Osteocyte (in vitro differentiated cells): Measurements from ENCODE around the gene FYB1. TPM values are rescaled to one million over a fixed set of nuclear protein-coding genes. Genes with fewer than 3 reads are reported as not detected.

ENCODE experiments used
- DNase-seq: peaks from one replicate; pipeline ENCODE4 v3.0.0; 2021; ENCODE audit warnings: mixed read lengths; ENCODE audit not compliant: unreplicated experiment; ENCODE audit errors: extremely low spot score
- H3K27ac Mint-ChIP-seq: one replicate; pipeline ENCODE4 v1.8.0; 2021; ENCODE audit warnings: mild to moderate bottlenecking, mixed read lengths; ENCODE audit not compliant: unreplicated experiment
- H3K27me3 Mint-ChIP-seq: one replicate; pipeline ENCODE4 v1.8.0; 2021; ENCODE audit warnings: mixed read lengths; ENCODE audit not compliant: unreplicated experiment
- H3K36me3 Mint-ChIP-seq: one replicate; pipeline ENCODE4 v1.8.0; 2021; ENCODE audit warnings: mixed read lengths; ENCODE audit not compliant: unreplicated experiment
- H3K4me1 Mint-ChIP-seq: one replicate; pipeline ENCODE4 v1.8.0; 2021; ENCODE audit warnings: mixed read lengths; ENCODE audit not compliant: unreplicated experiment
- H3K4me3 Mint-ChIP-seq: one replicate; pipeline ENCODE4 v1.8.0; 2021; ENCODE audit warnings: mild to moderate bottlenecking, moderate library complexity, mixed read lengths; ENCODE audit not compliant: unreplicated experiment
- H3K9me3 Mint-ChIP-seq: one replicate; pipeline ENCODE4 v1.8.0; 2021; ENCODE audit warnings: mixed read lengths; ENCODE audit not compliant: unreplicated experiment
- total RNA-seq: library from RNA; stranded (reverse); gene quantifications from 2 replicates; pipeline ENCODE4 v1.2.1, GENCODE V29; 2021
- TF ChIP-seq, protein P1 (sequence below): fragments of 200-600 bp; sonication (generic); IDR thresholded peaks from 2 replicates; pipeline ENCODE4 v1.5.0; 2021; ENCODE audit warnings: antibody characterized with exemption, mild to moderate bottlenecking, moderate library complexity

FYB1 gene
- total RNA-seq, 1 donor from 2014 or later = not detected

DNA sequence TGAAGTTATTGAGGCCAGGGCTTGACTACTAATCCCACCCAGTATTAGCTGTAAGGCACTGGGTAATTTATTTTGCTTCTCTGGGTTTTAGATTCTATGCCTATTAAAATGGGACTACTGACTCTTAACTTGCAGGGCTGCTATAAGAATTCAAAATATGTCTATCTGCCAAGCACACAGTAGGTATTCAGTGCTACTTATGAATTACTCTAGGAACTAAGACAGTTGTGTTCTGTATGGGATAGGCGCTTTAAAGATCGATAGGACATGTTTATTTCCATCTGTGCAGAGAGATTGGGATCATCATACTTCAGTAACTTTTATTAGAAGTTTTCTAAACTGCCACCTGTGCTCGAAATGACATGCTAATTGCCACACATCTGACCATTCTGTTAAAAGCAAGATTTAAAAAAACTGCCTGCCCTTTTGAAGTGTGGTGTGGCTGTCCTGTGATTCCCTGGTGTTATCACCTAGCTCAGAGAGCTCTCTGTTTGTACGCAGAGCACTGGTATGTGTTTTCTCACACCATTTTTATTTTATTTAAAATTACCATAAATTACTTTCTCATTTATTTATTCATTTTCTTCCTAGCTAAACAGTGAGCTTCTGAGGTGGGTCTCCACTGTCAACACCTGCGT lies 58.7 kb downstream of the FYB1 start:
- TF ChIP-seq, protein P1, sequence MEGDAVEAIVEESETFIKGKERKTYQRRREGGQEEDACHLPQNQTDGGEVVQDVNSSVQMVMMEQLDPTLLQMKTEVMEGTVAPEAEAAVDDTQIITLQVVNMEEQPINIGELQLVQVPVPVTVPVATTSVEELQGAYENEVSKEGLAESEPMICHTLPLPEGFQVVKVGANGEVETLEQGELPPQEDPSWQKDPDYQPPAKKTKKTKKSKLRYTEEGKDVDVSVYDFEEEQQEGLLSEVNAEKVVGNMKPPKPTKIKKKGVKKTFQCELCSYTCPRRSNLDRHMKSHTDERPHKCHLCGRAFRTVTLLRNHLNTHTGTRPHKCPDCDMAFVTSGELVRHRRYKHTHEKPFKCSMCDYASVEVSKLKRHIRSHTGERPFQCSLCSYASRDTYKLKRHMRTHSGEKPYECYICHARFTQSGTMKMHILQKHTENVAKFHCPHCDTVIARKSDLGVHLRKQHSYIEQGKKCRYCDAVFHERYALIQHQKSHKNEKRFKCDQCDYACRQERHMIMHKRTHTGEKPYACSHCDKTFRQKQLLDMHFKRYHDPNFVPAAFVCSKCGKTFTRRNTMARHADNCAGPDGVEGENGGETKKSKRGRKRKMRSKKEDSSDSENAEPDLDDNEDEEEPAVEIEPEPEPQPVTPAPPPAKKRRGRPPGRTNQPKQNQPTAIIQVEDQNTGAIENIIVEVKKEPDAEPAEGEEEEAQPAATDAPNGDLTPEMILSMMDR = no peak
- H3K27me3 Mint-ChIP-seq = peaks cover 7% of the 10 kb centered on the region
- H3K4me1 Mint-ChIP-seq = peaks cover 6% of the 10 kb centered on the region
- no peak overlapping the region for H3K4me3 Mint-ChIP-seq
- no peak for DNase-seq
- no peaks in the 10 kb centered on the region for H3K9me3 Mint-ChIP-seq
- H3K36me3 Mint-ChIP-seq = no peaks in the 10 kb centered on the region
- no peak overlapping the region for H3K27ac Mint-ChIP-seq

DNA sequence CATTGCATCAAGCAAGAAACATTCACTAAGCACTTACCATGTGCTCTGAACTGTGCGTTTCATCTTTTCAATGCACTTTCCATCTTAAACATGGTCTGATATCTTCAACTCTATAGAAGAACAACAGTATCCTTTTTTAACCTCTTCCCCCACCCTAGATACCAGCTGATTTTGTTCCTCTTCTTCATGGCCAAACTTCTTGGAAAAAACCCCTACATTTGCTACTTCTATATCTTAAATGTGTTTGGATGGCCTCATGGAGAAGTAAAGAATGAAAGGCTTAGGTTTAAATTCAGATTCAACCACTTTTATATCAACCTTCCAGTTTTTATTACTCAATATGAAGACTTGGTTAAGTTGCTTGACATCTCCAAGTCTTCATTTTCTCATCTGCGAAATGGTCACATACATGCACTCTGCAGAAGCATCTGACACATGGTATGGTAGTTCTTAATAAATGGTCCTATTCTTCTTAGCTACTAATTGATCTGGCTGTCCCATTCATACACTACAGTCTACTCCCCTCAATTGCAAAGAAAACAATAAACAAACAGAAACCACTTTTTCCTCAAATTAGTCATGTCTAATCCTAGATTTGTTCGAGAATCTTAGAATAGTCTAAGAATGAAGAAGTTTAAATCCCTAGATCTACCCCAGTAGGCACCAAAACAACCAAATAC lies 59.4 kb downstream of the FYB1 start:
- Mint-ChIP-seq H3K27me3 (peaks cover 7% of the 10 kb centered on the region), H3K4me1 (peaks cover 6% of the 10 kb centered on the region), H3K27ac (no peak overlapping the region), H3K9me3 (no peaks in the 10 kb centered on the region), H3K4me3 (no peak overlapping the region), H3K36me3 (no peaks in the 10 kb centered on the region)
- TF ChIP-seq, protein P1 = no peak
- DNase-seq = no peak

DNA sequence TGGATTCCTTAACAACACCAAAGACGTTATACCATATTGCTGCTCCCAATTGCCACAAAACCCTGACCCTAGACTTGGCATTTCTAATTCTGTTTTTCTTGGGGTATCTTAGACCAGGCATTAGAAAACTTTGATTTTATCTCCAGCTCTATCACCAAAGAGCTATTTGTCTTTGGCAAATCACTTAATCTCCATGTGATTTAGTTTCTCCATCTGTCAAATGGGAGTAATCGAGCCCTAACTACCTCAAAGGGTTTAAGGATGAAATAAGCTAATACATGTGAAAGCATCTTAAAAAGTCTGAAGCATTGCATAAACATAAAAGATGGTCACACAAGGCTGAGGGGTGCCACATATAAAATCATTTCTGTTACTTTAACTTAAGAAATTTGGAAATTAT lies 60.6 kb downstream of the FYB1 start:
- H3K36me3 Mint-ChIP-seq = no peaks in the 10 kb centered on the region
- peaks cover 7% of the 10 kb centered on the region for H3K27me3 Mint-ChIP-seq
- no peak overlapping the region for H3K4me3 Mint-ChIP-seq
- TF ChIP-seq, protein P1 = no peak
- DNase-seq = no peak
- peaks cover 2% of the 10 kb centered on the region for H3K4me1 Mint-ChIP-seq
- H3K9me3 Mint-ChIP-seq = no peaks in the 10 kb centered on the region
- H3K27ac Mint-ChIP-seq = no peak overlapping the region

DNA sequence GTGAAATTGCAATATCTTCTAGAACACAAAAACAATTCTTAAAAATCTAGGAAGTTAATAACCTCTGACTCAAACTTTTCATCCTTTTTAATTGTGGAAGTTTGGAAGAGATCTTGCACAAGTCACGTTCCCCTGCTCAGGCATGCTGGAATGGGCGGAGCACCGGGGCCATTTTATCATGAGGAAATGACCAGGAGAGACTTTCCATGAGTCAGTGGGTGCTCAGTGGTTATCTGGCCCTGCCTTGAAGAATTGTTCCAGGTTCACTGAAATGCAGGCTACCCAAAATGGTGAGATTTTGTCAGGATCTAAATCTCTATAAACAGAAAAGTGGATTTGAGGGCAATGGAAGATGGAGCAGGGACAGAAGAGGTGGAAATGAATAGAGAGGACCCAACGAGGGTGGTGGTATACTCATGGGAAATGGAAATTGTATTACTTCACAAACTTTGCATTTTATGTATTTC lies 61.2 kb downstream of the FYB1 start:
- no peaks in the 10 kb centered on the region for H3K36me3 Mint-ChIP-seq
- TF ChIP-seq, protein P1 = no peak
- no peak overlapping the region for H3K4me3 Mint-ChIP-seq
- H3K27me3 Mint-ChIP-seq = peaks cover 7% of the 10 kb centered on the region
- DNase-seq = no peak
- H3K27ac Mint-ChIP-seq = no peak overlapping the region
- no peaks in the 10 kb centered on the region for H3K4me1 Mint-ChIP-seq
- no peaks in the 10 kb centered on the region for H3K9me3 Mint-ChIP-seq

DNA sequence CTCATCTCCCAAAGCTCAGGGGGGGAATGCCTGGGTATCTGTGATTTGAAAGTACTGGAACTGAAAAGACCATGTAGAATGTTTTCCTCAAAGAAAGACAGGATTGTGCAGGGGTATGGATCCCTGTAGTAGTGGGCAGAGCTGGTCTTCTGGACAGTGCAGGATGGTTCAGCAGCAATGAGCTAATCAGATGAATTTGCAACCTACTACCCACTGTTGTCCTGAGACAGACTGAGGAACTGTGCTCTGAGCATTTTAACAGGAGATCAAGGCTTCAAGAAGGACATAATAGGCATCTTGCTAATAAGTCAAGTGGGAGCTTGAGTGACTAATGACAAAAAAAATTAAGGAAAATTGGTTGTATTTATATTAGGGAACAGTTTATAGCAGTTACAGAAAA lies 61.7 kb downstream of the FYB1 start:
- no peaks in the 10 kb centered on the region for H3K36me3 Mint-ChIP-seq
- no peak for DNase-seq

More for the DNA sequence above, 61.7 kb downstream of the FYB1 start:
- TF ChIP-seq, protein P1 = no peak
- no peaks in the 10 kb centered on the region for H3K9me3 Mint-ChIP-seq
- no peak overlapping the region for H3K4me3 Mint-ChIP-seq
- H3K27me3 Mint-ChIP-seq = peaks cover 7% of the 10 kb centered on the region
- no peak overlapping the region for H3K27ac Mint-ChIP-seq
- H3K4me1 Mint-ChIP-seq = no peaks in the 10 kb centered on the region
